ENCODE measurements around the gene KRT13.

KRT13 gene

GRCh38 chr17:41466988-41467387 lies 38.4 kb downstream of the KRT13 start, which contains the start of gene KRT32:
TSS of gene KRT32 (minus strand) at chr17:41467386. CDS start at chr17:41467325, 61 bp downstream.
- no peak for DNase-seq (ENCODE audit: low spot score)

- DNase-seq (ENCODE audit: low spot score) = no peak
Measured at GRCh38 chr17:41464682-41465081, 40.7 kb downstream of the KRT13 start.

GRCh38 chr17:41464173-41464572 lies 41.2 kb downstream of the KRT13 start:
- no peak for DNase-seq (ENCODE audit: low spot score)

- DNase-seq (ENCODE audit: low spot score) = no peak
Measured at GRCh38 chr17:41463746-41464145, 41.7 kb downstream of the KRT13 start.

GRCh38 chr17:41462705-41463104 lies 42.7 kb downstream of the KRT13 start:
- DNase-seq (ENCODE audit: low spot score) = no peak

- DNase-seq (ENCODE audit: low spot score) = no peak
Measured at GRCh38 chr17:41457676-41458075, 47.7 kb downstream of the KRT13 start.

- no peak for DNase-seq (ENCODE audit: low spot score)
Measured at GRCh38 chr17:41456204-41456603, 49.2 kb downstream of the KRT13 start.

- no peak for DNase-seq (ENCODE audit: low spot score)
Measured at GRCh38 chr17:41455236-41455635, 50.2 kb downstream of the KRT13 start.

- no peak for DNase-seq (ENCODE audit: low spot score)
Measured at GRCh38 chr17:41453066-41453465, 52.3 kb downstream of the KRT13 start.

GRCh38 chr17:41452281-41452680 lies 53.1 kb downstream of the KRT13 start:
- DNase-seq (ENCODE audit: low spot score) = no peak

GRCh38 chr17:41451154-41451728 lies 54.2 kb downstream of the KRT13 start:
- no peak for DNase-seq (ENCODE audit: low spot score)

All from hepatic stellate cell (primary cell).